ENCODE results near the gene BAZ1A.
"Not testable (repeated sequence)": the region's sequence is repeated elsewhere in the genome, so short reads cannot be mapped to it uniquely, and the experiment has no call there.

Gene BAZ1A

GRCh38 chr14:34749408-34749807, 125.8 kb downstream of the BAZ1A start:
- H3K27me3 ChIP-seq (ENCODE audit: control insufficient read depth in 1 of 2, insufficient read depth in 2 of 2, low read length in 2 of 2) = no peaks in the 10 kb centered on the region
- no peaks in the 10 kb centered on the region for H3K9me3 ChIP-seq (ENCODE audit: low read length)
- no peak overlapping the region for H3K9ac ChIP-seq (ENCODE audit: low read length)
- no peaks in the 10 kb centered on the region for H3K4me1 ChIP-seq (ENCODE audit: insufficient read depth, low read length)
- no peak overlapping the region for H3K4me3 ChIP-seq (ENCODE audit: low read depth in 1 of 2, low read length in 2 of 2)
- no peaks in the 10 kb centered on the region for H3K36me3 ChIP-seq (ENCODE audit: insufficient read depth, low read length)
- H3K27ac ChIP-seq (ENCODE audit: low read depth, low read length) = no peak overlapping the region

- Histone ChIP-seq H3K4me1 (ENCODE audit: insufficient read depth, low read length) (no peaks in the 10 kb centered on the region), H3K27me3 (ENCODE audit: control insufficient read depth in 1 of 2, insufficient read depth in 2 of 2, low read length in 2 of 2) (no peaks in the 10 kb centered on the region), H3K36me3 (ENCODE audit: insufficient read depth, low read length) (no peaks in the 10 kb centered on the region), H3K9me3 (ENCODE audit: low read length) (no peaks in the 10 kb centered on the region), H3K27ac (ENCODE audit: low read depth, low read length) (no peak overlapping the region), H3K4me3 (ENCODE audit: low read depth in 1 of 2, low read length in 2 of 2) (no peak overlapping the region), H3K9ac (ENCODE audit: low read length) (no peak overlapping the region)
Measured at GRCh38 chr14:34742270-34743115, 132.7 kb downstream of the BAZ1A start.

GRCh38 chr14:34741840-34742239, 133.3 kb downstream of the BAZ1A start:
- no peaks in the 10 kb centered on the region for H3K9me3 ChIP-seq (ENCODE audit: low read length)
- no peak overlapping the region for H3K9ac ChIP-seq (ENCODE audit: low read length)
- no peaks in the 10 kb centered on the region for H3K27me3 ChIP-seq (ENCODE audit: control insufficient read depth in 1 of 2, insufficient read depth in 2 of 2, low read length in 2 of 2)
- H3K36me3 ChIP-seq (ENCODE audit: insufficient read depth, low read length) = no peaks in the 10 kb centered on the region
- no peak overlapping the region for H3K4me3 ChIP-seq (ENCODE audit: low read depth in 1 of 2, low read length in 2 of 2)
- H3K4me1 ChIP-seq (ENCODE audit: insufficient read depth, low read length) = no peaks in the 10 kb centered on the region
- no peak overlapping the region for H3K27ac ChIP-seq (ENCODE audit: low read depth, low read length)

GRCh38 chr14:34740139-34740538, 135.0 kb downstream of the BAZ1A start:
- H3K9ac ChIP-seq (ENCODE audit: low read length); H3K4me3 ChIP-seq (ENCODE audit: low read depth in 1 of 2, low read length in 2 of 2); H3K27me3 ChIP-seq (ENCODE audit: control insufficient read depth in 1 of 2, insufficient read depth in 2 of 2, low read length in 2 of 2); H3K36me3 ChIP-seq (ENCODE audit: insufficient read depth, low read length); H3K4me1 ChIP-seq (ENCODE audit: insufficient read depth, low read length); H3K9me3 ChIP-seq (ENCODE audit: low read length); H3K27ac ChIP-seq (ENCODE audit: low read depth, low read length): not testable (repeated sequence)

GRCh38 chr14:34737079-34737478, 138.1 kb downstream of the BAZ1A start:
- H3K27ac ChIP-seq (ENCODE audit: low read depth, low read length); H3K27me3 ChIP-seq (ENCODE audit: control insufficient read depth in 1 of 2, insufficient read depth in 2 of 2, low read length in 2 of 2); H3K9me3 ChIP-seq (ENCODE audit: low read length); H3K9ac ChIP-seq (ENCODE audit: low read length); H3K4me1 ChIP-seq (ENCODE audit: insufficient read depth, low read length); H3K4me3 ChIP-seq (ENCODE audit: low read depth in 1 of 2, low read length in 2 of 2); H3K36me3 ChIP-seq (ENCODE audit: insufficient read depth, low read length): not testable (repeated sequence)

- Histone ChIP-seq H3K27ac (ENCODE audit: low read depth, low read length) (no peak overlapping the region), H3K4me3 (ENCODE audit: low read depth in 1 of 2, low read length in 2 of 2) (no peak overlapping the region), H3K9me3 (ENCODE audit: low read length) (no peaks in the 10 kb centered on the region), H3K9ac (ENCODE audit: low read length) (no peak overlapping the region), H3K27me3 (ENCODE audit: control insufficient read depth in 1 of 2, insufficient read depth in 2 of 2, low read length in 2 of 2) (no peaks in the 10 kb centered on the region), H3K36me3 (ENCODE audit: insufficient read depth, low read length) (no peaks in the 10 kb centered on the region), H3K4me1 (ENCODE audit: insufficient read depth, low read length) (no peaks in the 10 kb centered on the region)
Measured at GRCh38 chr14:34733245-34733644, 141.9 kb downstream of the BAZ1A start.

- H3K4me1 ChIP-seq (ENCODE audit: insufficient read depth, low read length) = no peaks in the 10 kb centered on the region
Measured at GRCh38 chr14:34732802-34733201, 142.4 kb downstream of the BAZ1A start.

GRCh38 chr14:34723867-34724266, 151.3 kb downstream of the BAZ1A start:
- Histone ChIP-seq H3K27ac (ENCODE audit: low read depth, low read length) (no peak overlapping the region), H3K27me3 (ENCODE audit: control insufficient read depth in 1 of 2, insufficient read depth in 2 of 2, low read length in 2 of 2) (no peaks in the 10 kb centered on the region), H3K9ac (ENCODE audit: low read length) (no peak overlapping the region), H3K36me3 (ENCODE audit: insufficient read depth, low read length) (no peaks in the 10 kb centered on the region), H3K4me3 (ENCODE audit: low read depth in 1 of 2, low read length in 2 of 2) (no peak overlapping the region), H3K9me3 (ENCODE audit: low read length) (no peaks in the 10 kb centered on the region), H3K4me1 (ENCODE audit: insufficient read depth, low read length) (peaks cover 7% of the 10 kb centered on the region)

More at GRCh38 chr14:34732802-34733201, 142.4 kb downstream of the BAZ1A start:
- H3K27me3 ChIP-seq (ENCODE audit: control insufficient read depth in 1 of 2, insufficient read depth in 2 of 2, low read length in 2 of 2) = no peaks in the 10 kb centered on the region
- no peaks in the 10 kb centered on the region for H3K9me3 ChIP-seq (ENCODE audit: low read length)
- no peaks in the 10 kb centered on the region for H3K36me3 ChIP-seq (ENCODE audit: insufficient read depth, low read length)
- H3K9ac ChIP-seq (ENCODE audit: low read length) = no peak overlapping the region
- no peak overlapping the region for H3K27ac ChIP-seq (ENCODE audit: low read depth, low read length)
- no peak overlapping the region for H3K4me3 ChIP-seq (ENCODE audit: low read depth in 1 of 2, low read length in 2 of 2)

GRCh38 chr14:34722723-34723545, 152.2 kb downstream of the BAZ1A start:
- H3K27ac ChIP-seq (ENCODE audit: low read depth, low read length) = no peak overlapping the region
- no peak overlapping the region for H3K4me3 ChIP-seq (ENCODE audit: low read depth in 1 of 2, low read length in 2 of 2)
- H3K27me3 ChIP-seq (ENCODE audit: control insufficient read depth in 1 of 2, insufficient read depth in 2 of 2, low read length in 2 of 2) = no peaks in the 10 kb centered on the region

GRCh38 chr14:34721129-34721528, 154.0 kb downstream of the BAZ1A start:
- Histone ChIP-seq H3K27ac (ENCODE audit: low read depth, low read length) (no peak overlapping the region), H3K27me3 (ENCODE audit: control insufficient read depth in 1 of 2, insufficient read depth in 2 of 2, low read length in 2 of 2) (no peaks in the 10 kb centered on the region), H3K36me3 (ENCODE audit: insufficient read depth, low read length) (no peaks in the 10 kb centered on the region)

More at GRCh38 chr14:34722723-34723545, 152.2 kb downstream of the BAZ1A start:
- Histone ChIP-seq H3K9ac (ENCODE audit: low read length) (no peak overlapping the region), H3K9me3 (ENCODE audit: low read length) (no peaks in the 10 kb centered on the region), H3K4me1 (ENCODE audit: insufficient read depth, low read length) (peaks cover 7% of the 10 kb centered on the region), H3K36me3 (ENCODE audit: insufficient read depth, low read length) (no peaks in the 10 kb centered on the region)

GRCh38 chr14:34718750-34719304, 156.3 kb downstream of the BAZ1A start:
- Histone ChIP-seq H3K36me3 (ENCODE audit: insufficient read depth, low read length) (no peaks in the 10 kb centered on the region), H3K4me1 (ENCODE audit: insufficient read depth, low read length) (peaks cover 15% of the 10 kb centered on the region), H3K27me3 (ENCODE audit: control insufficient read depth in 1 of 2, insufficient read depth in 2 of 2, low read length in 2 of 2) (no peaks in the 10 kb centered on the region), H3K9me3 (ENCODE audit: low read length) (no peaks in the 10 kb centered on the region), H3K9ac (ENCODE audit: low read length) (no peak overlapping the region), H3K27ac (ENCODE audit: low read depth, low read length) (no peak overlapping the region), H3K4me3 (ENCODE audit: low read depth in 1 of 2, low read length in 2 of 2) (no peak overlapping the region)

More at GRCh38 chr14:34721129-34721528, 154.0 kb downstream of the BAZ1A start:
- Histone ChIP-seq H3K4me1 (ENCODE audit: insufficient read depth, low read length) (peaks cover 7% of the 10 kb centered on the region), H3K9ac (ENCODE audit: low read length) (no peak overlapping the region), H3K4me3 (ENCODE audit: low read depth in 1 of 2, low read length in 2 of 2) (no peak overlapping the region), H3K9me3 (ENCODE audit: low read length) (no peaks in the 10 kb centered on the region)
